SW 1271 (cell line): ENCODE results near the gene FSCN2.

Experiments
- DNase-seq, 2 experiments: peaks; one replicate each; lab custom pipeline; 2025; lab: John Stamatoyannopoulos, UW

The FSCN2 gene

DNA sequence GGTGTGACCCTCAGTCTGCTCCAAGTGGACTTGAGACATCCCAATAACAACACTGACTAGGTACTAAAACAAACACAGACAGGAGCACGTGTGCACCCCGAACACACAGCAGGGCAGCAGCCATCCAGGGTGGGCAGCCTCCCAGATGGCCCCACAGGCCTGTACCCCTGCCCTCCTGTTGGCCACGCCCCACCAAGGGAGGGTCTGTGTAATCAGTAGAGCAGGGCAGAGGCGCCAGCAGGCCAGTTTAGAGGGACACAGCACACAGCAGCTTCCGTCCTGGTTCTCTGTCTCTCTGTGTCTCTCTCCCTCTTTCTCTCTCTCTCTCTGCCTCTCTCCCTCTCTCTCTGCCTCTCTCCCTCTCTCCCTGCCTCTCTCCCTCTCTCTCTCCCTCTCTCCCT is 37.0 kb upstream of the FSCN2 start:
- no peak for DNase-seq

DNA sequence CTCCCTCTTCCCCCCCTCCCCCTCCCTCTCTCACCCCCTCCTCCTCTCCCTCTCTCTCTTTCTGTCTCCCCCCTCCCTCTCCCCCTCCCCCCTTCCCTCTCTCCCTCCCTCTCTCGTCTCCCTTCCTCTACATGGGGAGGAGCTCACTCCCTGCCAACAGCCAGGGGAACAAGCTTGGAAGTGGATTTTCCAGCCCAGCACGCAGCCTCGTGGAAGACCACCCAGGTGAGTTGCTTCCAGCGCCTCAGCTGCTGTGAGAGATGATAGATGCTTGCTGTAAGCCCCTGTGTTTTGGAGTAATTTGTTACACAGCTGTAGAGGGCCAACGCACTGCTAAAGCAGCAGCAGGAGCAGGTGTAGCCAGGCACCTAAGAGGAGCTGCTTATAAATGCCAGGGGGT is 36.4 kb upstream of the FSCN2 start:
- no peak for DNase-seq

DNA sequence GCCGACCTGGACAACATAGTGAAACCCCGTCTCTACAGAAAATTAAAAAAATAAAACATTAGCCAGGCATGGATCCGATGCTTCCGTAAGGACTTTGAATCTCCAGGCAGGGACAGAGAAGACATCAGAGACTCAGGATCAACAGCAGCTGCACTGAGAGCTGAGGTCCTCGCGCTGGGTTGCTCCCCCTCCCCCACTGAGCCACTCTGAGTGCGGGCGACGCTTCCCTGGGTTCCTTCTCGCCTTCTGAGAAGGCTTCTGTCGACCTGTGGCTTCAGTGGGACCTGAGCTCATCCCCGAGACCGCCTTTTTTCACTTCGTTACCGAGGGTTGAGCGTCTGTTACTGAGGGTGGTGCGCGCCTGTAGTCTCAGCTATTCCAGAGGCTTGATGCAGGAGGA is 36.0 kb upstream of the FSCN2 start:
- DNase-seq, result no peak

DNA sequence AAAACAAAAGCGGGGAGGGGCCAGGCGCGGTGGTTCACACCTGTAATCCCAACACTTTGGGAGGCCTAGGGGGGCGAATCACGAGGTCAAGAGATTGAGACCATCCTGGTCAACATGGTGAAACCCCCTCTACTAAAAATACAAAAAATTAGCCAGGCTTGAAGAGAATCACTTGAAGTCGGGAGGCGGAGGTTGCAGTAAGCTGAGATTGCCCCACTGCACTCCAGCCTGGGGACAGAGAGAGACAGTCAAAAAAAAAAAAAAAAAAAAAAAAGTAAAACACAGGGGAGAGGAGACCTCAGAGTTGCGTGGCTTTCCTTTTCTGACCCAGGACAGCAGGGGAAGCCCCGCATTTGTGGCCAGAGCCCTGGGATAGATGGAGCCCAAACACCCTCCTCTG is 35.5 kb upstream of the FSCN2 start:
- DNase-seq, result no peak

DNA sequence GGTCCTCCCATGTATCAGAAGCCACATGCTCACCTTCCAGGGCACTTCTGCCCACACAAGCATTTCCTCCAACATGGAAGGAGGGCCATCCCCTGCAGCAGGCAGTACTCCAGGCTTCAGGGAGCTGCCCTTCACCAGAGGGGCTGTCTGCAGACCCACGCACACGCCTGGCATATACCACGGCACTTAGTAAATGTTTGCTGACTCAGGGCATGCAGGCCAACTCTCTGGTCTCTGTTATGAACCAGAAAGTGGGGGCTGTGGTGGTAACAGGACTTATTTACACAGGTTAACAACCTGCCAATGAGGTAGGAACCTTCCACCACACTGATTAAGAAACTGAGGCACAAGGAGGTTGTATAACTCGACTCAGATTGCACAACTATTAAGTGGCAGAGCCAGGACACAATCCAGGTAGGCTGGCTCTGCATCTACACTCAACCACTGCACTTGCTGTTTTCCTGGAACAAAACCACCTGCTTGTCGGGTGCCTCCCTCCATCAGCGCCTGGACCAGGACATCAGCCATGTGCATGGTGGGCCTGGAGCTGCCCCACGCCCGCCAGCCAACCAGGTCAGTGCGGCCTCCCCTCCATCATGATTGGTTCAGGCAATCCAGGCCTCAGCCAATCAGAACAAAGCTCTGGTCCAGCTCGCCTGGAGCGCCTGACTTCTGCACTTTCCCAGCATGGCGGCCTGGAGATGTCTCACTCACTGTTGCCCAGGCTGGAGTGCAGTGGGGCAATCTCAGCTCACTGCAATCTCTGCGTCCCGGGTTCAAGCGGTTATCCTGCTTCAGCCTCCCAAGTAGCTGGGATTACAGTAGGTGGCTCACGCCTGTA is 34.8 kb upstream of the FSCN2 start:
- DNase-seq, result no peak

DNA sequence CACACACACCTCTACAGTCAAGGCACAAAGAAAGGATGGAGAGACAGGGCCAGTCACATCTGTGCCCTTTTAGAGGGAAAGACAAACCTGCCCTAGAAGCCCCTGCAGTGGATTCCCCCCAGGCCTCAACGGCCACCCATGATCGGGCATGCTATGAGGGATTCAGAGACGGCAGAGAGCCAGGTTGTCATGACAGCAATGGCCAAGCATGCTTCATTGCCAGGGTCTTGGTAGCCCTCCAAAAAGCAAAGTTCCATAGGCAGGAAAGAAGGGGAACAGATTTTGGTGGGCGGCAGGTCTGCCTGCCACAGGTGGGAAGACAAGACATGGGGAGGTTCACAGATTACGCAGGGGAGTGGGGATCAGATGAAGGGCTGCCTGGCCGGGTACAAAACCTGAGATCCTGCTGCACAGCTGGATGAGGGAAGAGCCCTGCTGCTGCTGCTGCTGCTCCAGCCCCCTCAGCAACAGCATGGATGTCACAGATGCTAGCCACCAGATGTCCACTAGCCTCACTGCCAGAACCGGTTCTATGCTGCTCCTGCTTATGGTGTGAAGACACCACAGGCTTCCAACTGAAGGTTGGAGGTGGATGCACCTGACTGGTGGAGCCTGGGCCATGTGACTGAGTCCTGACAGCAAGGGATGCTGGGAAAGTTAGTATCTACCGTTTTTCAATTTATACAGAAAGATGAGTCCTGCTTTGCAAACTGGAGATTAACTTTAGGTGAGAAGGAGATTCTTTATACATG is 33.4 kb upstream of the FSCN2 start:
- DNase-seq, result no peak

DNA sequence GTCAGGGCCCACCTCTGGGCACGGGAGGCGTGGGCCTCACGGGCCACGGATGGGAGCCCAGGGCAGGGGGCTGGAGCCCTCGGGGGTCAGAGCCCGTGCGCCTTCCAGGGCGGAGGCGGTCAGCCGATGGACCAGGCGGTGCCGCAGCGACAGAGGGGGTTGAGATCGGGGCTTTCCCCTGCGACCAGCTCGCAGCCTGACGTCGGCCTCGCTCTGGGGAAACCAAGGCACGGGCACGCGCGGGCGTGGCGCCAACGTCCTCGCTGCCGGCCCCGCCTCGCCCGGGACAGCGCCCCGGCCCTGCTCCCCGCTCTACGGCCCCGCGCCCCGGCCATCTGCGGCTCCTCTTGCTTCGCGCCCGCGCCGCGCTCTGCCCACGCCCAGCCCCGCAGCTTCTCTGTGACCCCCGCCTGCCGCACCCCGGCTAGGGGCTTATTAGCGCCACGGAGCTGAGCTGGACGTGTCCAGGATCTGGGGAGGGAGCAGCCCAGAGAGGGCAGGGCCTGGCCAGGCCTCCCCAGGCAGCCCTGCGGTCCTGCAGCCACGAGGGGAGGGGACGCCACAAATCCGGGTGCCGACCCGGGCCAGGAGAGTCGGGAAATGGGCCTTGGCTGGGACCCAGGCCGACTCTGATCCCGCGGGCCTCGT is 29.1 kb upstream of the FSCN2 start:
- no peak for DNase-seq

DNA sequence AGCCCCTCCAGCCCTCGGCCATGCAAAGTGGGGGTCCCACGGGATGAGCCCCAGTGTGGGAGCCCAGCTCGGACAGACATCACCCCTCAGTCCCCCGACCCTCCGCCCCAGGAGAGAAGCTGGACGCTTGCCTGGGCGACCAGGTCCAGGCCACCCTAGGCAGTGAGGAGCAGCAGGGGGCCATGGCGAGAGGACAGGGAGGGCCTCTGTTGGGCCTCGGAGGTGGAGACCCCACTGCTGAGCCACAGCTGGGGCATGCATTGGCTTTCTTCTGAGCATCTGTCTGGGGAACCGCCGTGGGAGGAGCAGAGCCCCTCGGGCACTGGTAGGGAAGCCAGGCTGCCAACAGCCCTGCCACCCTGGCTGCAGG is 28.6 kb upstream of the FSCN2 start:
- no peak for DNase-seq

DNA sequence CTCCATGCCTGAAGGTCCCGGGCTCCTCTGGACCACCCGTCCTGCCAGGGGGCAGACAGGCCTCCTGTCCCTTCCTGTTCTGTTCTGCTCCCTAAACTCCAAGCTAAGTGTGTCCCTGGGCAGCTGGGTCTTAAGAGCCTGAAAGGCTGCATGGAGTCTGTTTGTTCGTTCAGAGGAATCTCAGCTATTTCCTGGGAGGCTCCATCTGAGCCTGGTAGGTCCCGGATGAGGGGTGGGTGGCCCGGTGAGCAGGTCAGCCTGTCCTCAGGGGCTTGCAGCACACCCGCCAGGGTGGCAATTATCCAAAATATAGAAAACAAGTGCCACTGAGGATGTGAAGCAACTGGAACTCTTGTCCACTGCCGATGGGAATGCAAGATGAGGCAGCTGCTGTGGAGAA is 28.1 kb upstream of the FSCN2 start:
- no peak for DNase-seq

DNA sequence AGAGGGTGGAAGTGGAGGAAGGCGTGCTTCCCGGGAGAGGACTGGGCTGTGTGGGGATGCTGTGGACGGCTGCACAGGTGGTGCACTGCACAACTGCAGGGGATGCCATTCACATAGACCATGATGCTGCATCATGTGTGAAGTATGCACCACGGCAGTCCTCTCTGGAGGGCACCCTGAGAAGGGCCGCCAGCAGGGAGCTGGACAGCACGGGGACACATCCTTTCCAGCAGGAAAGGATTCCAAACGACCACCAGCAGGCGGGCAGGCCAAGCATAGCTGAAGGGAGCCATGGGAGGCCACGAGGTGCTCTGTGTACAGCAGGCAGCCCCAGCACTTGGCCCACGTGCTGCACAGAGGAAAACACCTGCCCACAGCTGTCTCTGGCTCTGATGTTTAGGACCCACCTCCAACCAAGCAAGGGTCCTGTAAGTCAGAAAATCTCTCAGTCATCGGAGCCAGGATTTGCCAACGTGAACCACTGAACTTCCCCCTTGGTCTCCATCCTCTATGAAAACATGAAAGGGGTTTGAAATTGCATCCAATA is 25.6 kb upstream of the FSCN2 start:
- no peak for DNase-seq

DNA sequence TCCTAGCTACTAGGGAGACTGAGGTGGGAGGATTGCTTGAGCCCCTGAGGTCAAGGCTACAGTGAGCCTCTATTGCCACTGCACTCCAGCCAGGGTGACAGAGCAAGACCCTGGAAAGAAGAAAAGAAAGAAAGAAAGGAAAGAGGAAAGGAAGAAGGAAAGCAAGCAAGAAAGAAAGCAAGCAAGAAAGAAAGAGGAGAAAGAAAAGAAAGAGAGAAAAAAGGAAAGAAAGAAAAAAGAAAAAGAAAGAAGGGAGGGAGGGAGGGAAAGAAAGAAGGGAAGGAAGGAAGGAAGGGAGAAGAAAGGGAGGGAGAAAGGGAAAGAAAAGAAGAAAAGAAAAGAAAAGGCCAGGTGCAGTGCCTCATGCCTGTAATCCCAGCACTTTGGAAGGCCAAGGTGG is 24.6 kb upstream of the FSCN2 start:
- no peak for DNase-seq

DNA sequence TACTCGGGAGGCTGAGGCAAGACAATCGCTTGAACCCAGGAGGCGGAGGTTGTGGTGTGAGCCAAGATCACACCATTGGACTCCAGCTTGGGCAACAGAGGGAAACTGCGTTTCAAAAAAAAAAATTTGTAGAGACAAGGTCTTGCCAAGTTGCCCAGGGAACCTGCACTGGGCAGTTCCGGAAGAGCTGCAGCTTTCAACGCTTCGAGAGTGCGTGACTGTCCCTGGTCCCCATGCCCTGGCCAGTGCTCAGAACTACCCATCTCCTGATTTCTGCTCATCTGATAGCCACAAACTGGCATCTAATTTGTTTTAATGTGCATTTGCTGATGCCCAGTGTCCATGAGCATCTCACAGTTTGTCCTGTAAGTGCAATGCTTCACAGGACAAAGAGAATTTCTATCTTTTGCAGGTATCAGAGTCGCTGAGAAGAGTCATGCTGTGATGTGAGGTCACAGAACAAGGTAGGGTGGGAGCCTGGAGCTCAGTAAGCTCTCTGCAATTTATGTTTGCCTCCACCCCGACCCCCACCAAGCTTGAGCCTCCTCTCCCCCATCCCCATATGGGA is 19.5 kb upstream of the FSCN2 start:
- peak in 1 of 2 experiments; percentile 23 for DNase-seq

DNA sequence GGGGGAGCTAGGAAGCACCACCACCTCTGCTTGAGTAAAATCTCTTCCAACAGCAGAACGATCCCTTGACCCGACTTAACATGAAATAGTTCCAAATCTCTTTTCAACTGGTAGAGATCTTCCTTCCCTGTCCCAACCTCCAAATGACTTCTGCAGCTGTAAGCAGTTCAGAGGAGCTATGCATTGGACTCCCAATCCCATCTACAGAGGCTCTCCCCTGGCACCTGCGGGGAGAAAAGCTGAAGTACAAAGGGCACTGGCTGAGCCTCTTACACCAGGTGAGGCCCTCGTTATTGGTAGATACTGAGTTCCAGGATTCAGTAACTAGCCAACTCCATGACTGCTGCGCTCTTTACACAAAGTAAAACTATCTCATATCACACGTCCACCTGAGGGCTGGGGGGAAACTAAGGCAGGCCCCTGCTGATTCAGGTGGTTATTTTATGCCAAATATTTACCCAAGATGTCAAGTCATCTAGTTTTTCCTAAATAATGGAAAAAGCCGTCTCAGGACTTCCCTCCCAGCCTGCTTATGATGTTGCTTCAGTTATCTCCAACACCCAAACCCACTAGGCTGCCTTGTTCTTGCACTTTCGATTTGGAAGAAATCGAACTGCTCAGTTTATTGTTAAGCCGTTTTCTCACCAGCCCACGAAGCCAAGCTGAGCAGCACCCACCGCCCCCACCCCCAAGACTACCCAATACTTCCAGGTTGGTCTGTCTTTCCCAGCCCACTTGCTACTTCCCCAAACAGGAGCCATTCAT is 18.8 kb upstream of the FSCN2 start:
- no peak for DNase-seq

DNA sequence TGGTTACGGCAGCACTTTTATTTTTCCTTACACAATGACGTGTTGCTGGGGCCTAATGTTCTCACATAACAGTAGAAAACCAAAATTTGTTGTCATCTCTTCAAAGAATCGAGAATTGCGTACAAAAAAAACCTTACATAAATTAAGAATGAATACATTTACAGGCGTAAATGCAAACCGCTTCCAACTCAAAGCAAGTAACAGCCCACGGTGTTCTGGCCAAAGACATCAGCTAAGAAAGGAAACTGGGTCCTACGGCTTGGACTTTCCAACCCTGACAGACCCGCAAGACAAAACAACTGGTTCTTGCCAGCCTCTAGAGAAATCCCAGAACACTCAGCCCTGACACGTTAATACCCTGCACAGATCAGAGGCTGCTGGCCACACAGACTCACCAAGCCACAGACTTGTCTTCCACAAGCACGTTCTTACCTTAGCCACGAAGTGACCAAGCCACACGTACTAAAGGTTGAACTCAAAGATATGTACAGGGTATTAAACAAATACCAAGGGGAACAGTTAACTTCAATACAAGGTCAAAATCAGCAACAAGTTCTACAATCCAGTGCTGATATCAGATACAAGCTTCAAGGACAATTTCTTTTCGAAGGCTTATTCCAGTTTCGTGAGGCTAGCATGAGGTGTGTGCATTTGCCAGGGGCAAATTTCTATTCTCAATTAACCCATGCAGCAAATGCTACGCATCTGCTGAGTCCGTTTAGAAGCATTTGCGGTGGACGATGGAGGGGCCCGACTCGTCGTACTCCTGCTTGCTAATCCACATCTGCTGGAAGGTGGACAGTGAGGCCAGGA is 18.0 kb upstream of the FSCN2 start:
- no peak for DNase-seq

DNA sequence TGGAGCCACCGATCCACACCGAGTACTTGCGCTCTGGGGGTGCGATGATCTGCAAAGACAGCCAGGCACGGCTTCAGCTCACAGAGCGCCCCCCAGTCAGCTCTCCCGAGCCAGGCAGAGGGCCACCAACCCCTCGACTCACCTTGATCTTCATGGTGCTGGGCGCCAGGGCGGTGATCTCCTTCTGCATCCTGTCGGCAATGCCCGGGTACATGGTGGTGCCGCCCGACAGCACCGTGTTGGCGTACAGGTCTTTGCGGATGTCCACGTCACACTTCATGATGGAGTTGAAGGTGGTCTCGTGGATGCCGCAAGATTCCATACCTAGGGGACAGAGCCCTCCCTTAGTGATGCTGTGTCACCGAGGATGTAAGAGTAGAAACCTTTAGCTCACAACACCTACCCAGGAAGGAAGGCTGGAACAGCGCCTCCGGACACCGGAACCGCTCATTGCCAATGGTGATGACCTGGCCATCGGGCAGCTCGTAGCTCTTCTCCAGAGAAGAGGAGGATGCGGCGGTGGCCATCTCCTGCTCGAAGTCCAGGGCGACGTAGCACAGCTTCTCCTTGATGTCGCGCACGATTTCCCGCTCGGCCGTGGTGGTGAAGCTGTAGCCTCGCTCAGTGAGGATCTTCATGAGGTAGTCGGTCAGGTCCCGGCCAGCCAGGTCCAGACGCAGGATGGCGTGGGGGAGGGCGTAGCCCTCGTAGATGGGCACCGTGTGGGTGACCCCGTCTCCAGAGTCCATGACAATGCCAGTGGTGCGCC is 17.2 kb upstream of the FSCN2 start:
- no peak for DNase-seq

DNA sequence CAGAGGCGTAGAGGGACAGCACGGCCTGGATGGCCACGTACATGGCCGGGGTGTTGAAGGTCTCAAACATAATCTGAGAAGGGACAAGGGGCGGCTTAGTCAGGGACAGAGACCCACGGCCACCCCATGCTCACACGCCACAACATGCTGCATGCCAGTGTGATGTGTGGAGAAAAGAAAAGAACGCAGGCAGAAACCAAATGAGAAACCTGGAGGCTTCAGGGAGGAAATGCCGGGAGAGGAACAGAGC is 16.7 kb upstream of the FSCN2 start:
- no peak for DNase-seq

DNA sequence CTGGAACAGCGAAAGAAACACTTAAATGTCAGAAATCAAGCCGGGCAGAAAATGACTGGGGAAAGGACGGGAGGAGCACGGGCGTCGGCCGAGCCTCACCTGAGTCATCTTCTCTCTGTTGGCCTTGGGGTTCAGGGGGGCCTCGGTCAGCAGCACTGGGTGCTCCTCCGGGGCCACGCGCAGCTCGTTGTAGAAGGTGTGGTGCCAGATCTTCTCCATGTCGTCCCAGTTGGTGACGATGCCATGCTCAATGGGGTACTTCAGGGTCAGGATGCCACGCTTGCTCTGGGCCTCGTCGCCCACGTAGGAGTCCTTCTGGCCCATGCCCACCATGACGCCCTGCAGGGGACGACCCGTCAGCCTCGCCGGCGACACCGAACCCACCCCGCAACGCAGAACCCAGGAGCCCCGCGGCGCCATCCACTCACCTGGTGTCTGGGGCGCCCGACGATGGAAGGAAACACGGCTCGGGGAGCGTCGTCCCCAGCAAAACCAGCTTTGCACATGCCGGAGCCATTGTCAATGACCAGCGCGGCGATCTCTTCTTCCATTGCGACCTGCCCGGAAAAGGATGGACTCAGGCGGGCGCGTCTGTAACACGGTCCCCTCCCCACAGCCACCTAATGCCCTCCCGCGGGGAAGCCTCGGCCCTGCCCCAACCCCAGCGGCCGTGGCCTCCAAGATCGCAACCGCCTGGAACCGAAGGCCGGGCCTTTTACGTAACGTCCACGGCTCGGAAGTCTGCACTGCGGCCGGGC is 16.2 kb upstream of the FSCN2 start:
- DNase-seq, result no peak

DNA sequence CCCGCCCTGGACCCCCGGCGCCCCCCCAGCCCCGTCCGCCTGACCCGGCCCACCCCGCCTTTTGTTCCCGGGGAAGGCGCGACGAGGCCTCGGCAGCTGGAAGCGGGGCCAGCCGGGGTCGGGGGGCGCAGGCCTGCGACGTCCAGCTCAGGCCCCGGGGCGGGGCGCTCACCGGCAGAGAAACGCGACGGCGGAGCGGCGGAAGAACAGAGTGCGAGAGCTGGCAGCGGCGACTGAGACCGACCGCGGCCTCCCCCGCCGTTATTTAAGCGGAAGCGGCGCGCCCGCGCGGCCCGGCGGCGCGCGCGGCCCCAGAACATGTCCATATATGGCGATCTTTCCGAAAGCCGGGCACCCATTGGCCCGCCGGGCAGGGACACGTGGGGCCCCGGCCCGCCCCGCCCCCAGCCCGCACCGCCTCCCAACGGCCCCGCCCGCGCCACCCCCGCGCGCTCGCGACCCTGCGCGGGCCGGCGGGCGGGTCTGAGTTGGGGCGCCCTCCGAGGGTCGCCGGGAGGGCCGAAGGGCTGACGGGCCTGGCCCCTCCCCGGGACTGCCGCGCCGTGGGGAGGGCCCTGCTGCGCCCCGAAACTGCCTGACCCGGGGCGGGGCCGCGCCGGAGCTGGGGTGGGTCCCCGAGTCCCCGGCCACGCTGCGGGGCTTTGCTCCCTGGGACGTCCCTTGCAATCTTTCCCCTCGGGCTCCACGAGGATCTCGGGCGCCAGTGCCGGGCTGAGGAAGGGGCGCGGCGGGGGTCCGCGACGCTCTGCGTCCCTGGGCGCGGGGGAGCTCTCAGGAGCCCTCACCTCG is 15.4 kb upstream of the FSCN2 start, which contains the start of gene ACTG1:
Gene ACTG1 (minus strand): TSS at position 238 of the 810 bp plus-strand sequence. CDS start 445 bp downstream, outside the sequence.
- DNase-seq, result peak; percentile 31 to 86

DNA sequence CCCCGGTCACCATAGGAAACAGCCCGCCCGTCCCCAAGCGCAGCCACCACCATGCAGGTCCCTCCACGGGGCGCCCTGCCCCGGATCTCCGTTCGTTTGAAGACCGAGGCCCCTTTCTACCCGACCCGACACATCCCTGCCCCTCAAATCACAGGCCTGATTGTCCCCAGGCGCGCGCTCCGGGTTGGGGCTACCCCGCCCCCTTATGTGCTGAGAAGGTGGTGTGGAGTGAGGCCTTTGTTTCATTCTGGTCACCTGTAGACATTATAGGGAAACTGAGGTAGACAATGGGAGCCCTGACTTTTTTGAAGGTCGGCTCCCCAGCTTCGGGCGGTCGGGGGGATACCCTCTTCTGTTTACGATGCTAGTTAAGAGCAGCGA is 14.8 kb upstream of the FSCN2 start:
- DNase-seq, result peak; percentile 37 to 38
